HEK293T (cell line): Measurements from ENCODE around the gene ZNF205.

ENCODE experiments used
- CTBP1 ChIP-seq: fragments of 450-650 bp; IDR thresholded peaks from 2 replicates; pipeline ENCODE4 v1.6.1; 2016; ENCODE audit warnings: borderline replicate concordance
- FOXA1 ChIP-seq: fragments of 450-650 bp; IDR thresholded peaks from 2 replicates; pipeline ENCODE4 v1.6.1; 2016; ENCODE audit warnings: mild to moderate bottlenecking
- L3MBTL2 ChIP-seq: fragments of 450-650 bp; conservative IDR thresholded peaks from 2 replicates; pipeline ENCODE4 v1.6.1; 2016; ENCODE audit warnings: mild to moderate bottlenecking
- SP1 ChIP-seq: fragments of 450-650 bp; IDR thresholded peaks from 2 replicates; pipeline ENCODE4 v1.6.1; 2017

- no peak for TF ChIP-seq L3MBTL2
- no peak for TF ChIP-seq FOXA1
- TF ChIP-seq CTBP1, result no peak
- no peak for TF ChIP-seq SP1
Observed at GRCh38 chr16:3121851-3122467, 9.6 kb downstream of the ZNF205 start.
